ENCODE results near the gene PLXNB2. TPM values are rescaled to one million over a fixed set of nuclear protein-coding genes. Genes with fewer than 3 reads are reported as not detected.

The PLXNB2 gene
- total RNA-seq, 4 donors from 2014 or later, result 8.0 to 11.8 (median 9.0) TPM

GRCh38 chr22:50341977-50342650 is 34.7 kb upstream of the PLXNB2 start:
- ATAC-seq, result peak; percentile 85 to 90
- intact Hi-C loops (cut with DNase I; ENCODE audit: low total_unique reads) (loop anchor here (1.0 to 5.0 kb wide), 4 partner anchors 15 to 410 kb away; partner anchors contain the start of gene DENND6B), in situ Hi-C loops (cut with MboI; ENCODE audit: low sequenced_read_pairs in 4 of 4) (no loop called here)
- DNase-seq, result peak; percentile 74 to 86
- H3K27me3 ChIP-seq, result no peaks in the 10 kb centered on the region
- TF ChIP-seq POLR2A (IDR thresholded peaks at IDR 0.05), result no peak
- peak; percentile 89 to 98 (median 97) for TF ChIP-seq CTCF (IDR thresholded peaks at IDR 0.05 in 4 of 5, conservative IDR thresholded peaks at IDR 0.05 in 1 of 5)
- H3K4me1 ChIP-seq, result peaks cover 9 to 18% of the 10 kb centered on the region in 2 donors
- H3K36me3 ChIP-seq, result no peaks in the 10 kb centered on the region
- H3K4me3 ChIP-seq, result peak overlapping the region; percentile 69 to 88 (median 75)
- peak overlapping the region; percentile 71 to 92 (median 88) for H3K27ac ChIP-seq
- H3K9me3 ChIP-seq, result no peaks in the 10 kb centered on the region

- H3K27me3 ChIP-seq, result no peaks in the 10 kb centered on the region
- H3K36me3 ChIP-seq, result no peaks in the 10 kb centered on the region
- H3K4me1 ChIP-seq, result peaks cover 9 to 10% of the 10 kb centered on the region in 2 donors
- DNase-seq, result no peak
- no peaks in the 10 kb centered on the region for H3K9me3 ChIP-seq
- no peak for TF ChIP-seq POLR2A (IDR thresholded peaks at IDR 0.05)
- TF ChIP-seq CTCF (IDR thresholded peaks at IDR 0.05 in 4 of 5, conservative IDR thresholded peaks at IDR 0.05 in 1 of 5), result no peak
- in situ Hi-C loops (cut with MboI; ENCODE audit: low sequenced_read_pairs in 4 of 4), result loop anchor here in 1 of 4 donors (10.0 kb wide), 1 partner anchor 85 kb away; the partner anchor contains the start of gene HDAC10
- H3K4me3 ChIP-seq, result no peak overlapping the region
- intact Hi-C loops (cut with DNase I; ENCODE audit: low total_unique reads), result loop anchor here (5.0 kb wide), 1 partner anchor 408 kb away; no protein-coding TSS in a partner anchor
- no peak for ATAC-seq
- no peak overlapping the region for H3K27ac ChIP-seq
These were observed 32.8 kb upstream of the PLXNB2 start for GRCh38 chr22:50339945-50340879.

- H3K36me3 ChIP-seq, result no peaks in the 10 kb centered on the region
- TF ChIP-seq POLR2A (IDR thresholded peaks at IDR 0.05) (no peak), CTCF (IDR thresholded peaks at IDR 0.05 in 4 of 5, conservative IDR thresholded peaks at IDR 0.05 in 1 of 5) (no peak)
- peaks cover 9 to 10% of the 10 kb centered on the region in 2 donors for H3K4me1 ChIP-seq
- H3K4me3 ChIP-seq, result no peak overlapping the region
- DNase-seq (no peak), ATAC-seq (no peak)
- intact Hi-C loops (cut with DNase I; ENCODE audit: low total_unique reads) (no loop called here), in situ Hi-C loops (cut with MboI; ENCODE audit: low sequenced_read_pairs in 4 of 4) (loop anchor here in 1 of 4 donors (10.0 kb wide), 1 partner anchor 84 kb away; the partner anchor contains the start of gene HDAC10)
- H3K27me3 ChIP-seq, result no peaks in the 10 kb centered on the region
- H3K9me3 ChIP-seq, result no peaks in the 10 kb centered on the region
- no peak overlapping the region for H3K27ac ChIP-seq
These were observed 31.5 kb upstream of the PLXNB2 start for GRCh38 chr22:50338860-50339462.

GRCh38 chr22:50338042-50338573 is 30.7 kb upstream of the PLXNB2 start:
- Histone ChIP-seq H3K27me3 (no peaks in the 10 kb centered on the region), H3K9me3 (no peaks in the 10 kb centered on the region), H3K4me3 (no peak overlapping the region), H3K27ac (no peak overlapping the region), H3K36me3 (no peaks in the 10 kb centered on the region), H3K4me1 (peaks cover 9 to 10% of the 10 kb centered on the region in 2 donors)
- intact Hi-C loops (cut with DNase I; ENCODE audit: low total_unique reads), result no loop called here
- no peak for DNase-seq
- TF ChIP-seq CTCF (IDR thresholded peaks at IDR 0.05 in 4 of 5, conservative IDR thresholded peaks at IDR 0.05 in 1 of 5), result no peak
- TF ChIP-seq POLR2A (IDR thresholded peaks at IDR 0.05), result no peak
- in situ Hi-C loops (cut with MboI; ENCODE audit: low sequenced_read_pairs in 4 of 4), result loop anchor here in 1 of 4 donors (10.0 kb wide), 1 partner anchor 83 kb away; the partner anchor contains the start of gene HDAC10
- ATAC-seq, result no peak

Measured in gastrocnemius medialis (tissue), 4 donors.